ENCODE measurements around the gene APOL5. TPM values are rescaled to one million over a fixed set of nuclear protein-coding genes. Genes with fewer than 3 reads are reported as not detected.

The APOL5 gene
- total RNA-seq, 1 experiment from 2014 or later = not detected

DNA sequence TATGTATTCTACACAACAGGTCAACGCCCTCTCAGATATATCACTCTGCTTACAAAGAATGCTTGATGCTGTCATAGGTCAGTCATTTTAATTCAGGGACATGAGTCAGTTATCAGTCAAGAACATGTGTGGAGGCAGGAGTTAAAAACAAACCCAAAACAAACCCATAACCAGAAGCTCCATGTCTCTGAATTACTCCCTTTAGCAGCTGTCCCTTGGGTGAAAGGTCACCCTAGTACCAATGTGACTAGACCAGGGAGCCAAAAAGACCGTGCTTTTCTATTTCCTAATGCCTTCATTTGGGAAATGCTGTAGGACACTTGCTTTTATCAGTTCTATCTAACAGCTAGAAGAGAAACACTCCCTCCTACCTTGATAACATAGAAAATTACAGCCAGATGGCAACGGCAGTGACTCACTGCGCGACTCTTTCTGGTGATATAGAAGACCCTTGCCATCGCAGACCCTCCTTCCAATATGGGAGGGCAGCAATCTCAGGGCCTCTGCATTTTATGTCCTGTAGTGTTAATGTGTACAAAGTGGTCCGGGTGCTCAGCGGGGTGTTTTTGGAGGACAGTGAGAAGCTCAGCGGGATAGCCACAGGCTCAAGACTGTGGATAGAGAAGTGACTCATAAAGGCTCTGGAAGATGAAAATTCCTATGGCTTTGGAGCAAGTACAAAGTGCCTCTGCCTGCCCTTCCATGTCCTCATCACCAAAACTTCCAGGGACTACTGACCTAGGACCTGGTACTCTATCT lies 24.8 kb downstream of the APOL5 start:
- DNase-seq (ENCODE audit: low spot score) = peak; percentile 31

DNA sequence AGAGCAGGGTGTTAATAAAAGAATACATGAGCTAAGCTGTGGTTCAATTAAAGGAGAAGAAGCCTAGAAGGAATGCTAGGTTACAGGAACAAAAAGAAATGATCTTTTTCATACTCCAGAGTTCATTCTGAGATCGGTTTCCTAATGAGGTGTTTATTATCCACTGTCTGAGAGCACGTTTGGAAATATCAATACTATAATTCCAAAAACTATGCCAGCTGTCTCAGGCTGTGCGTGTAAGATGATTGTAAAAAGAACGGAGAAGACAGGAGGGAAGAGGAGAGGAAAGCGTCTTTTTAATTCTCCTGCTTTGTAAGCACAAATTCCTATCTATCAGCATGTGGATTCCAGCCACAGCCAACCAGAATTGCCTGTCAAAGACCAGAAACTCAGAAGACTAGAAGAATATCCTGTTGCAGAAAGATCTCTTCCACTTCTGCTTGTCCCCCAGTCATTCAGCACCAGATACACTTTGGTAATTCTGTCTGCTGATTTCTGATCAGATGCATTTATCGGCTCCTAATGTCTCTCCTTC lies 25.7 kb downstream of the APOL5 start:
- DNase-seq (ENCODE audit: low spot score) = no peak

DNA sequence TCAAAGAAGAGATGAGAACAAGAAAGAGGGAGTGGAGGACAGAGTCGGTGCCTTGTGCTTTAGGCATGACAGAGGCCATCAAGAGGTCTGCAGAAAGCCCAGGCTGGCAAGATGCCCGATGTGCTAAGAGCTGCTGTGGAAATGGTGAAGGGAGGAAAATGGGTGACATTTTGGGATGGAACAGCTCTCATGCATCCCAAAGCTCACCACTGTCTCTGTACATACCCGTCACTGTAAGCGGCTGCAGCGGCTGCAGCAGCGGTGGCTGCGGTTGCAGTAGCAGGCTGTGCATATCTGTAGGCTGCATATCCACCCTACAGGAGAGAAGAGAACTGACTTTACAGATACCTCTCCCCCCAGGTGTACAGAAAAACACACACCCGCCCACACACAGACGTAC lies 28.6 kb downstream of the APOL5 start:
- no peak for DNase-seq (ENCODE audit: low spot score)

DNA sequence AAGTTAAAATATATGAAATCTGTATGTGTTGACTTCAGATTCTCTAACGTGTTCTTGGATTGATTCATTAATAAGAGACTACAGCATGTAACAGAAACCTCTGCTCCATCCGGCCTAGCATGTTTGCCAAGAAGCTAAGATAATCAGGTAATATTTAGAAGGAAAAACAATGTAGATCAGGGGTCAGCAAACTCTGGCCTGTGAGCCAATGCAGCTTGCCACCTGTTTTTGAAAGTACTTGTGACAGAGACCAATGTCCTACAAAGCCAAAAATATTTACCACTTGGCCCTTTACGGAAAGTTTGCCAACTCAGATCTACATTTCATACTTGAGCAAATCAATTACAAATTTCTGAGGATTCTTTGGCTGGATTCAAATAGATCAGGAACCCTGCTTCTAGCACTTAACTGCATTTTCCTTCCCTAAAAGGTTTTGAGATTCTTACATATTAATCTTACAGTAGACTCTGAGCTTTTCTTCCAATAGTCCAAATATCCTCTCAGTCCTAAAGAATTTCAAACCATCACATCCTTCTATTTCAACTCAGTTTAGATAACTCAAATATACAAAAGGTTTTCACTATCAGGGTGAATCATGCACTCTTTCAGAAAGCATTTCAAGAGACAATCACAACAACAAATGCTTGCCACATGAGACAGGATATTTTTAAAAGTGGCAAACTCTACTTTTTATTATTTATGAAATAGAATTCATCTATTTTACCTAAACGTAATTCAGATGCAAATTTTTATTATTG lies 29.5 kb downstream of the APOL5 start:
- DNase-seq (ENCODE audit: low spot score) = no peak

DNA sequence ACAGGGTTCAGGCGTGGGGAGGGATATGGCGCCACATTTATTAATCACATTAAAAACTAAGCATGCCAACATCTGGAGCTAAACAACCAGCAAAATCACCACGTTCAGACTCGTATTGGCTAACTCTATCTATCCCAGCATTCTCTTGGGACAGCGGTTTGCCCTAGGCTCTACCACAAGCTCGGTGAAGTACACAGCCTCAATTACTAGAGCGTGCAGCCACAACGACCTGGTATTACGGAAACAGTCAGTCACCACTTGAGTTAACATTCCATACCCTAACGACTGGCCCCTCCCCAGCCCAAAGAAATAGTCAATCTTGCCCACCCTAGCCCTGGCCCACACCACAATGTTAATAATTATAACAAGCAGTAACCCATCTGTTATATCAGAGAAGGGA lies 32.1 kb downstream of the APOL5 start:
- DNase-seq (ENCODE audit: low spot score) = peak; percentile 77

DNA sequence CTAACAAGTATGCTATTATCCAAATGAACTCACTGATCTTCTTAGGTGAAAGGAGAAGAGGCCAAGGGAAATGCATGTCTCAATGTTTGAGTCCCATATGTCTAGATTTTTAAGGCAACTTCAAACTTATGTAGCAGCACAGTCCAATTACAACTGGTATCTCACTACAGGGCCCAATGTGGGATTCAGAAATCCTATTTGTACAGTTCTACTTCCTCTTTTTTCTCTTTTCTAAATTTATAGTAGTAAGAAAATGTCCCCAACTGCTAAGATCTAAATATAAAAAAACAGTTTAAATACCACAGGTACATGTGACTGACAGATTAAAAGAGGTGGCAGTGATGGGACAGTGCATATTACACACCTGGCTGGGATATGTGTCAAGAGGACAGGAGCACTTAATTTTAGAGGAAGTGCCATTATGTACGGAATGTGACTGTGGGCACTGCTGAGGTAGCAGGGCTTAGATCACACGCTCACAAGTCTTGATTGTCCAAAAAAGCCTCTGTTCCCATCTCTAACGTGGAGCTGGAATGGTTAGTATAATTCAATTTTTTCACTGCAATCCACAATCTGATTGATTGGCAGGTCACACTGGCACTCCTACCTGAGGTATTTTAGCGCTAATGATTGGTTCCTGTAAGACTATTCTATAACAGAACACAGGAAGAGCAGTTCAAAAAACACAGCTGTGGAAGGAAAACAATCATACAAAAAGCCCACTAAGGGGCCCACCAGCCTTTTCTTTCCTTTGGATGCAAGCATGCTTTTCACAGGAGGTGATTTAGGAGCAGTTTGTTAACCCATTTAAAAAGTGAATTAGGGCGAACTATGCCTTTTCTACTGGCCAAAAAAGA lies 34.6 kb downstream of the APOL5 start:
- no peak for DNase-seq (ENCODE audit: low spot score)

DNA sequence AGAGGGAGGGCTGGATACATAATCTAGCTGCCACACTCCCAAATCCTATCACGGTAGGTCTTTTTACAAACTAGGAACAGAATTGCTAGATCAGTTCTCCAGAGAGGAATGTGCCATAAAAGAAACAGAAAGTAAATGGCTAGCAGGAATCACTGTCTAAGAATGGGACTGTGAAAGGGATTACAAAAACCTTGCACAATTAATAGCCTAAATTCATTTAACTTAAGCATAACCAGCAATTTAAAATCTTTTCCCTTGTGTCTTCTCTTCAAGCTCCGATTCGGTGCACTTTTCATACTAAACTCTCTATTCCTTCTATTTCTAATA lies 35.2 kb downstream of the APOL5 start:
- DNase-seq (ENCODE audit: low spot score) = no peak

DNA sequence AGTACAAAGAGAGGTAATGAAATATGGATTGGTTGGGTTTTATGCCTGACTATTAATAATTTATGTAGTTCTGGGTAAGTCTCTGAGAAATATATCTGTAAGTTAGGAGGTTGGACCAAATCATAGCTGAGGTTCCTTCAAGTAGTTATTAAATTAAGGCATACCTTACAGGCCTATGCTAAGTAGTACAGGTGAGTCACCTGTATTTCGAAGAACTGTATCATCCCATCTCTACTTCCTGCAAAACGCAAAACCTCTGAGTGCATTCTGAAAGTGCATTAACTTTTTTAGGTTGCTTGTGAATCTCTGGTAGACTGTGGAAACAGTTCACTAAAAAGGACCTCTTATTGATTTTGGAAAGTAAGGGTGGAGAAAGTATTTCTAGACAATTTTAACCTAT lies 37.1 kb downstream of the APOL5 start:
- no peak for DNase-seq (ENCODE audit: low spot score)

DNA sequence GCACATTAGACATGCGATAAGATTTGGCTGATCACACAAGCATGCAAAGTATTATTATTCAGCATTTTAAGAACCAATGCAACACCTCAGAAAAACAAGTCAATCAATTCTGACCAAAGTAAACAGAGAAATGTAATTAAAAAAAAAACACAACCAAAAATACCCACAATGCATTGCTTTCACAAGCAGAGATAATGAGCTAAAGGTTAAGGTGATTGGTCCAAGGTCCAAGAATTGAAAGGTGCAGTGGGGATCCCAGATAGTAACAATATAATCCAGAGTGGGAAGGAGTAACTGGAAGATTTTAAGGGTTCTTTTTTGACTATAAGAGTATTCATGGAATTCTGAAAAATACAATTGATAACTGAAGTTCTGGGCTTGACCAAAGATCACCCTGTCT lies 39.0 kb downstream of the APOL5 start:
- no peak for DNase-seq (ENCODE audit: low spot score)

DNA sequence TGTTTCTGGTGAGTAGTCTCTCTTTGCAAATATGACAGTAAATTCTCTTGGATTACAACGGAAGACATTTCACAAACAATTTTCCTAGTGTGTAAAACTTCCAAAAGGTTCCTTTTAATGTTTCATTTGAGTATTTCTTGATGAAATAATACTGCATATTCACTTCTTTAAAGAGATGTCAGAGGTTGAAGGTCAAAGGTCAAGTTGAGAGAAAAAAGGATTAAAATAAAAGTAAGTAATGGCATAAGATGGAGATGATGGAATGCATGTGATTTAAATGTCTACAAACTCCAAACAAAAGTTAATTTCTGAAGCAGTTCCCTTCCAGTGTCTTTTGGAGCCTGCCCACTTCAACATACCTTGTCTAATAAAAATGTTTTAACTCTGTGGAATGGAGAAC lies 40.7 kb downstream of the APOL5 start:
- no peak for DNase-seq (ENCODE audit: low spot score)

DNA sequence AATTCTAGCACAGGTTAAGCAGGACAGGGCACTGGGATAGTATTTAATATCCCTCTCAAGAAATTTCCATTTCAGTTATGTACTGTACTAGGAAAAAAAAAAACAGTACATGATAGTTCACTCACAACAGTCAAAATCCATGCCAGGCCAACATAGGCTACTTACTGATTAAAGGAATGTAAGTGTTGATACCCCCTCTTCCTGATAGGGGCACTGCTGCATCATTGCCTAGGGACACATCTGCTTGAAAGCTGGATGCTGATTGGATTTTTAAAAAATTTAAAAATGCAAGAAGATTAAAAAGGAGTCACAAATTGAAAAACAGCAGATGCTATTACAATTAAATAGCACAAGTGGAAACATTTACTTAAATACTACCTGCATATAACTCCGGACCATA lies 43.4 kb downstream of the APOL5 start:
- DNase-seq (ENCODE audit: low spot score) = no peak

DNA sequence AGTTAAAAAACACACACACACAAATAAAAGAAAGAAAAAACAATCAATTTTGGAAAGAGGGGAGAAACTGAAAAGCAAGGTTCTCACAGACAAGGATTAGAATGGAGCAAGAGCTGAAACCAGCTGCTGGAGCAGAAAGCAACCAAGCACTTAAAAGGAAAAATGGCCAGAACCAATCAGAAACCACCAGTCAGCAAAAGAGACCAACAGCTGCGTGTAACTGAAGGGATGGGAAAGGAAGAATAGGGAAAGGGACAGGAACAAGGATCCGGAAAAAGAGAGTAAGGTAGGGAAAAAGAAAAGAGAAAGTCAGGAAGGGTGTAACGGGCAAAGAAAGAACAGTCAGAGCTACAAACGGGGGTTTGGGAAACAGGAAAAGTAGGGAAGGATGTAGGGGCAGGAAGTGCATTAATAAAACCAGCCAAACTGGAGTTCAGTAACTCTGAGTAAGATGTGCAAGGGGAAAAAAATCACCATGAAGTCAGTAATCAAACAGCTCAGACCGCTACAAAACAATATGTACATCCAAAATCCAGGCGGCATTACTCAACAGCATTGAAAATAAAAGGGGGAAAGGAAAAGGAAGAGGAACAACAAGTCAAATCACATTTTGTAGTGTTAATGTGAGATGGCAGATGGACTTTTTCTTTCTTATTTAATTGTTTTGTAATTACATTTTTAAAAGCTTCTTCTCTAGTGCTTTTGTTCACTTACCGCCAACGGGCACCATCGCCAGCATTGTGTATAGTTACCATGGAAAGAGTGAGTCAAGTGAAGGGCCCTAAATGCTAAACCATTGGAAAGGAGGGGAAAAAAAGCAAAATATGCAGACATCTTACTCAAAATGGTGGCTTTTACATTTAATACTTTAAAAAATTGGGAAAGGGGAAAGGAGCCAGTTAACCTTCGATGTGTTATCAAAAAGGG lies 49.2 kb downstream of the APOL5 start:
- no peak for DNase-seq (ENCODE audit: low spot score)

DNA sequence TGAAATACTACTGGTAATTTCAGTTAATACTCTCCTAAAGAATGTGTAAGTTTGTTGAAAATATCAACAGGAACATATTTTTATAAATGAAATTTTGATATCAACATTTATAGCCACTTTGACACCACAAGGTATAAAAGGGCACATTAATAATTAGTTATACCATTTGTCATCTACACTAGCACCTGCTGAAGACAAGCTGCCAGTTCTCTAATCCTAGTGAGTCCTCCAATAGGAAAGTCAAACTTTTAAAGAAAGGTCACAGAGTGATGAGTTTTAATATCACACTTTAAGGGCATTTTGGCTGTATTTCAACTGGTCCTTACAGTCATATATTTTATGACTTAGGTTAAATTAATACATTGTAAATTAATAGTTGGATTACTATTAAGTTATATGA lies 52.3 kb downstream of the APOL5 start:
- no peak for DNase-seq (ENCODE audit: low spot score)

DNA sequence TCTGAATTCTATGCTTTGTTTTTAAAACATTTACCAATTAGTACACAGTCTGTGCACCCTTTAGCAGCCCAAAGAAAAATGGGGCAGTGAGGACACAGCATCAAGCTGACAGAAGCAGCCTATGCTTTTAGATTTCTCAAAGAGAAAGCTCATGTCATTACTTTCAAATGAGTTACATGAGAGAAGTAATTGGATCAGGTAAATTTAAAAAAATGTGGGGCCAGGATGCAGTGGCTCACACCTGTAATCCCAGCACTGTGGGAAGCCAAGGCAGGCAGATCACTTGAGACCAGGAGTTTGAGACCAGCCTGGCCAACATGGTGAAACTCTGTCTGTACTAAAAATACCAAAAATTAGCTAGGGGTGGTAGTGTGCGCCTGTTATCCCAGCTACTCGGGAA lies 57.7 kb downstream of the APOL5 start:
- no peak for DNase-seq (ENCODE audit: low spot score)

DNA sequence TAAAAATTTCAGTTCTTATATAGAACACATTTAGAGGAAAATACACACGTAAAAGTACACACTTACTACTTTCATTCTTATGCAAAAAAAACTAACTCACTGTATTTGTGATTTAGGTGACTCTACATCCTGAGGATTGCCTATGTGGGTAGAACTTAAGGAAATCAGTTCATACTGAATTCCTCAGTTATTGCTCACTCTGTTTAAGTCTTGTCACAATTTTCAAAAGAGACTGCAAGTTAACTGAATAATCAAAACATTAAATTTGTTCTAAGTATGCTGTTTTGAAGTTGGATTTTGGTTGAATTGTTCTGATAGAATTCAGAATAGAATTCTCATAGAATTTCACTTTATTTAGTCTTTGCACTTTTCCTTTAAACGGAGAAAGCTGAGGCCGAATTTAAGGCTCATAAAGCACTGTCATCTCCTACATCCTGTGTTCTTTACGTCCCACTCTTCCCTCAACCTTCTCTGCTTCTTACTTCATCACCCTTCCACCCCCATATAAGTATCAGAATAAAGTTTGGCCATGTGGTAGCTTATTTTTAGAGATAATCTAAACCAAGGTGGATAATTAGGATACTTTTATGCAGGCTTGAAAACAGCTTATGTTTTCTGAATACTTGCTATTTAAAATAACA lies 59.8 kb downstream of the APOL5 start:
- DNase-seq (ENCODE audit: low spot score) = peak; percentile 20

Other genes with a start within 250 kb of the APOL5 start
- gene RASD2, start 177.0 kb upstream of the APOL5 start, total RNA-seq (2014; rRNA removed; shearing (Covaris generic)) = 0.08 and 0.43 TPM in 2 replicates
- not detected in 2 replicates for gene MB, start 100.5 kb upstream of the APOL5 start, total RNA-seq (2014; rRNA removed; shearing (Covaris generic))
- 13.6 and 14.9 TPM in 2 replicates for gene APOL6, start 69.4 kb upstream of the APOL5 start, total RNA-seq (2014; rRNA removed; shearing (Covaris generic))

Measured in H4 (cell line).